Activated CD8-positive, alpha-beta memory T cell treated with anti-CD3 and anti-CD28 coated beads, Interleukin-2, amount 50 U/mL, for 48 hours (primary cell): ENCODE data around the gene MAG.

Experiments used
- DNase-seq: peaks from one replicate; pipeline ENCODE4 v3.0.0-alpha.2; 2020

MAG gene

DNA sequence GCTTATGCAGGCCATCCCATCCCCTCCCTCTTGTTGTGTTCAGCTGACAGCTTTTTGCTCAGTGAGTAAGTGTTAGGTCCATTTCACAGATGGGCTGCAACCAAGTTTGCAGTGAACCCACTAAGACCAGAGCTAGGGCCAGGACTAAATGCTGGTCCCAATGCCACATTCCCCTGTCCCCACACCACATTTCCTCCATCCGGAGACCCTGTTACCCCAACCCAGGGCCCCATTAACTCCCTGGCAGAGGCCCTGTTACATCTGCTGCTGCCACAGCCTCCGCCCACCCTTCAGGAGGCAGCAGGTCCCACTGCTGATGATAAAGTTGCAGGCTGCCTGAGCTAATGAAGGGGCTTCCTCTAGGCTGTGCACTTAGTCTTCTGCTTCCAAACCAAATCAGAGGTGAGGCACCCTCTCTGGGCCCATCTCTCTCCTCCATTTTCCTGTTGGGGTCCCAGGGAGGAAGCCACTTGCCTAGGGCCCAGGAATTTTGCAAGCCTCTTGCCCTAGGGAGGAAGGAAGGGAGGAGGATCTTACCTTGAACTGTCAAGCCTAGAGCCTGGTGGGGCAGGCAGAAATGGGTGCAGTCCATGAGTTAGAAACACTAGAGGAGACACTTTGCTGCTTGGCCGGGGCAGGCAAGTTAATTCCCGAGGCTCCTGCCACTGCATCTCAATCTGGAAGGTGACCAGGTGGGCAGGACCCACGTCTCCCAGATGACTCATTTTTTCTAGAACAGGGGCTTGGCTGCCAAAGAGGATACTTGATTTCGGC lies 26.6 kb upstream of the MAG start:
- peak; percentile 55 for DNase-seq

DNA sequence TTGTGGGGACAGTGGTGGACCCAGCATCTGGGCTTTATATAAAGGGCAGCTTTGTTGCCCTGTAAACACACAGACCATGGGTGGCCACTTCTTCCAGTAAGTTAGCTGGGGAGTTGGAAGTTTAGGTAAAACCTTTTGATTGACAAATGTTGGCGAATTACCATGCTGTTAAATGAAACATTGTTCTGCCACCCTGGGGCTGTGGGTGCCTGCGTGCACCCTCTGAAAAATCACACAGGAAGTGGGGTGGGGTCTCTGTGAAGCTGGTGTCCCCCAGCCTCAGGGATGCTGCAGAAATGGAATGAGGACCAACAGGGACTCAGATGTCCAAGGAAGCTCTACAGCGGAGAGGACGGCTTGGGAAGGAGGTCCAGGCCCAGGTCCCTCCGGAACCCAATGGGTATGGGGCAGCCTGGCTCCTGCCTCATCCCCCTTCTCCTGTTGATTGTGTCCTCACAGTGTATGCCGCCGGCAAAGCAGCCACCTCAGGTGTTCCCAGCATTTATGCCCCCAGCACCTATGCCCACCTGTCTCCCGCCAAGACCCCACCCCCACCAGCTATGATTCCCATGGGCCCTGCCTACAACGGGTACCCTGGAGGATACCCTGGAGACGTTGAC lies 26.0 kb upstream of the MAG start:
- peak; percentile 55 for DNase-seq

DNA sequence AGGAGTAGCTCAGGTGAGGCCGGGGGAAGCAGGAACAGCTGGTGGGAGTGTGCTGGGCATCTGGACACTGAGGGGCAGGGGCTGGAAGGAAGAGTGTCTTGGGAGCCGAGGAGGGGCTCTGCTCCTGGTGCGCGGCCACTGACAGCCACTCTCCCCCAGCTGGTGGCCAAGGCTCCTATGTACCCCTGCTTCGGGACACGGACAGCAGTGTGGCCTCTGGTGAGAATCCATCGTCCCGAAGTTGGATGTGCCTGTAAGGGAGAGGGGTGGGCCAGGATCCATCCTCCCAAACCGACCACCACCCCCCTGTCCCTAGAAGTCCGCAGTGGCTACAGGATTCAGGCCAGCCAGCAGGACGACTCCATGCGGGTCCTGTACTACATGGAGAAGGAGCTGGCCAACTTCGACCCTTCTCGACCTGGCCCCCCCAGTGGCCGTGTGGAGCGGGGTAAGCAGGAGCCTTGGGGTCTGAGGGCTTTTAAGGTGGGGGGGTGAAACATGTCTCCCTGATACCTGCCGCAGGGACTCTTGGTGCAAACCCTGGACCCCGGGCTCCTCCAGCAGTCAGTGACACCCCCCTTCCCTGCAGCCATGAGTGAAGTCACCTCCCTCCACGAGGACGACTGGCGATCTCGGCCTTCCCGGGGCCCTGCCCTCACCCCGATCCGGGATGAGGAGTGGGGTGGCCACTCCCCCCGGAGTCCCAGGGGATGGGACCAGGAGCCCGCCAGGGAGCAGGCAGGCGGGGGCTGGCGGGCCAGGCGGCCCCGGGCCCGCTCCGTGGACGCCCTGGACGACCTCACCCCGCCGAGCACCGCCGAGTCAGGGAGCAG lies 25.2 kb upstream of the MAG start:
- no peak for DNase-seq

DNA sequence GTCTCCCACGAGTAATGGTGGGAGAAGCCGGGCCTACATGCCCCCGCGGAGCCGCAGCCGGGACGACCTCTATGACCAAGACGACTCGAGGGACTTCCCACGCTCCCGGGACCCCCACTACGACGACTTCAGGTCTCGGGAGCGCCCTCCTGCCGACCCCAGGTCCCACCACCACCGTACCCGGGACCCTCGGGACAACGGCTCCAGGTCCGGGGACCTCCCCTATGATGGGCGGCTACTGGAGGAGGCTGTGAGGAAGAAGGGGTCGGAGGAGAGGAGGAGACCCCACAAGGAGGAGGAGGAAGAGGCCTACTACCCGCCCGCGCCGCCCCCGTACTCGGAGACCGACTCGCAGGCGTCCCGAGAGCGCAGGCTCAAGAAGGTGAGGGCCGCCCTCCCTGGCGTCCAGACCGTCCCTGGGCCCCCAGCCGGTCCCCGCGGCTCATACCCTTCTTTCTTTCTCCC lies 24.6 kb upstream of the MAG start:
- DNase-seq, result peak; percentile 77

DNA sequence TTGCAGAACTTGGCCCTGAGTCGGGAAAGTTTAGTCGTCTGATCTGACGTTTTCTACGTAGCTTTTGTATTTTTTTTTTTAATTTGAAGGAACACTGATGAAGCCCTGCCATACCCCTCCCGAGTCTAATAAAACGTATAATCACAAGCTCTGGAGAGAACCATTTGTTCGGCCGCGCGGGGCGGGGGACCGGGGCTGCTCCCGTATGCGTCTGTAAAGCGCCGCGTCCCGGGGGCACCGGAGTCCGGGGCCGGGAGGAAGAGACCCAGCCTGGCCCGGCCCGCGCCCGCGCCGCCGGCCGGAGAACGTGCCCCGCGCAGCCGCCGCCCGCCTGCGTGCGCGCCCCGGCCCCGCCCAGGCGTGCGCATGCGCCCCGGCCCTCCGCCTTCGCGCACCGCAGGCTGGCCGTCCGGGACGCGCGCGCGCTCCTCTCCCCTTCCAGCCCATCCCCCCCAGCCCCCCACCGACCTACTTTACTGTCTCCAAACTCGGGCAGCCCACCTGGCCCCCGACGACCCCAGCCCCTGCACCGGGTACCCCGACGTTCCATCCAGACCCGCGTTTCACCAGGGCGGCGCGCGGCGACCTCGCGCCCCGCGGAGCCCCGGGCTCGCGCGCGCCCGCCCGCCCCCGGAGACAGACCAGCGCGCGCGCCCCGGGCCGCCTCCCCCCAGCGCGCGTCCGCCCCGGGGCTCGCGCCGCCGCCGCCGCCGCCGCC lies 24.0 kb upstream of the MAG start:
- DNase-seq, result peak; percentile 89

DNA sequence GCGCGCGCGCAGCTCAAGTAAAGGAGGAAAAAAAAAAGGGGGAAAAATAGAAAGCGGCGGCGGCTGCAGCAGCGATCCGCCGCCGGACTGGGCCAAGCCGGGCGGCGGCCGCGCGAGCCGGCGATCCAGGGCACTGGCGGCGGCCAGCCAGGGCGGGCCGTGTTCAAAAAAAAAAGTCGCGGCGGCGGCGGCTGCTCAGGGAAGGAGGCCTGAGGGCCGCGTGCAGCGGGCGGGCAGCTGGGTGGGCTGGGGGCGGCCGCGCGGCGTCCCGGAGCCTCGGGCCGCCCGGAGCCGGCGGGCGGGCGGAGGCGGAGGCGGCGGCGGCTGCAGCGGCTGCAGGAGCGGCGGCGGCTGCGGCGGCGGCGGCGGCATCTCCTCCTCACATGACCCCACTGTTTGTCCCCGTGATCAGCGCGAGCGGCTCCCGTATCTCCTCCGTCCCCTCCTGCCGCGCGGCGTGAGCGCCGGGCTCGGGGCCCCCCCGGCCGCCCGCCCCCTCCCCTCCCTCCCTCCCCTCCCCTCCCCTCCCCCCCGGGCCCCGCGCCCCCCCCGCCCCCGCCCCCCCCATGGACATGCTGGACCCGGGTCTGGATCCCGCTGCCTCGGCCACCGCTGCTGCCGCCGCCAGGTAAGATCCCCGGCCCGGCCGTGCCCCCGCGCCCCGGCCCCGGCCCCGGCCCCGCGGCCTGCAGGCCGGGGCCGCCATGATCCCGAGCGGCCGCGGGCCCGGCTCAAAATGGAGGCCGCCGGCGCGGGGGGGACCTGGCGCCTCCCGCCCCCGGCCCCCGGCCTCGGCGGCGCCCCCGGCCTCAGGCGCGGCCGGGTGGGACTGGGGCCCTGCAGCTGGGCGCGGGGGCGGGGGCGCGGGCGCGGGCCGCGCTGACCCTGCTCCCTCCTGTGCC lies 23.2 kb upstream of the MAG start, which contains the start of gene USF2:
Gene USF2 (plus strand): TSS at position 427 of the 902 bp plus-strand sequence. CDS start 140 bp downstream, at position 567.
- peak; percentile 81 for DNase-seq

DNA sequence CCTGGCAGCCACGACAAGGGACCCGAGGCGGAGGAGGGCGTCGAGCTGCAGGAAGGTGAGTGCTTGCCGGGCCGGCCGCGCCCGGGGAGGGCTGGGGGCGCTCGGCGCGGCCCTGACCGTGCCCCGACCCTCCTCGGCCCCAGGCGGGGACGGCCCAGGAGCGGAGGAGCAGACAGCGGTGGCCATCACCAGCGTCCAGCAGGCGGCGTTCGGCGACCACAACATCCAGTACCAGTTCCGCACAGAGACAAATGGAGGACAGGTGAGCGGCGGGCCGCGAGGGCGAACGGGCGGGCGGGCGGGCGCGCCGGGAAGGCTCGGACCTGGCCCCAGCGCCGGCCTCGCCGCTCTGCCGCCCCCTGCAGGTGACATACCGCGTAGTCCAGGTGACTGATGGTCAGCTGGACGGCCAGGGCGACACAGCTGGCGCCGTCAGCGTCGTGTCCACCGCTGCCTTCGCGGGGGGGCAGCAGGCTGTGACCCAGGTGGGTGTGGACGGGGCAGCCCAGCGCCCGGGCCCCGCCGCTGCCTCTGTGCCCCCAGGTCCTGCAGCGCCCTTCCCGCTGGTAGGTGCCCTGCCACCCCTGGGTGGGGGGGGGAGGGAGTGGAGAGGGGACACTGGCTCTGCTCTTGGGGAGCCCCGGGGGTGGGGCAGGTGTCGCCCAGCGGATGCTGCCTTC lies 22.4 kb upstream of the MAG start:
- DNase-seq, result peak; percentile 89

DNA sequence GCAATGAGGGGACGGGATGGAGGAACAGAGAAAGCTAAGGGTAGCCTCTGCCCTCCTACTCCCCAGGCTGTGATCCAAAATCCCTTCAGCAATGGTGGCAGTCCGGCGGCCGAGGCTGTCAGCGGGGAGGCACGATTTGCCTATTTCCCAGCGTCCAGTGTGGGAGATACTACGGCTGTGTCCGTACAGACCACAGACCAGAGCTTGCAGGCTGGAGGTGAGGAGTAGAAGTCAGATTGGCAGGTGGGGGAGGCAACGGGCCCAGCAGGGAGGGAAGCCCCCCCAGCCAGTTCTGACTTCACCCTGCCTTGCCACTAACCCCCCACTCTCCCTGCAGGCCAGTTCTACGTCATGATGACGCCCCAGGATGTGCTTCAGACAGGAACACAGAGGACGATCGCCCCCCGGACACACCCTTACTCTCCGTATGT lies 21.6 kb upstream of the MAG start:
- no peak for DNase-seq

DNA sequence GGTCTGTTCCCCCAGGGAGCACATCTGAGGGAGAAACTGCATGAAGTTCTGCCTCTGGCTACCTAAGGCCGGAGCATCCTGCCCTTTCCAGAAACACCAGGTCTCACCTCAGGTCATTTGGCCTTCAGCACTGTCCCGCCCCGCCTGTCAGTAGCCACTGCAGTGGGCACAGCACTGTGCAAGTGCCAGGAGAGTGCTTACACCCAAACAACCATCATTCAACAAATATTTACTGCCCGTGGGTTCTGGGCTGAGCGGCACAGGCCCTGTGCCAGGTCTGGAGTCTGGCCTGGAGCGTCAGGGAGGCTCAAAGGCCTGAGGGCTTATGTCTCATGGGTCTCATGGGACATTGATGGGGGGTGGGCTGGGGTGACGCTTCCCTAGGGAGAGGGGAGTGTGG lies 20.4 kb upstream of the MAG start:
- no peak for DNase-seq

DNA sequence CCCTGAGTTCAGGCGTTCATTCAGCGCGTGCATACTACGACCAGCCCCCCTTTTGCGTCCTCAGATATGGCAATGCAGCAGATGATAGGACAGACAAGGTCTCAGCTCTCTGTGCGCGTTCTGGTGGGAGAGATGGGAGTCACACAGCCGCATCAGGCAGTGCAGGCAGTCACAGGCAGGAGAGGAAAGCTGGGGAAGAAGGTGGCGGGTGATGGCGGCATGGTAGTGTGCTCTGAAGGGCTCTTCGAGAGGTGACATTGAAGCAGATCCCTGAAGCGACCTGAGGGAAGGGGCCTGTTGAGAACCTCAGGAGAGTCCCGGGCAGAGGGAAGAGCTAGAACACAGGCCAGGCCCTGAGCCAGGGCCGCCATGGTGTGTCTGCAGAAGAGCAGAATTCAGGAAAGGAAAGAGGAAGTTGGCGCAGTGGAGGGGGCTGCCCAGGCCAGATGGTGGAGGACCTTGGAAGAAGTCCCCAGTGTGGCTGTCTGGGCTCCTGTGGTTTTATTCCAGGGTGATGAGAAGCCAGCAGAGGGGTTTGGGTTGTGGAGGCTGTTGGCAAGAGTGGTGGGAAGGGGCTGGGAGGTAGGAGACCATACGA lies 19.7 kb upstream of the MAG start:
- DNase-seq, result no peak

DNA sequence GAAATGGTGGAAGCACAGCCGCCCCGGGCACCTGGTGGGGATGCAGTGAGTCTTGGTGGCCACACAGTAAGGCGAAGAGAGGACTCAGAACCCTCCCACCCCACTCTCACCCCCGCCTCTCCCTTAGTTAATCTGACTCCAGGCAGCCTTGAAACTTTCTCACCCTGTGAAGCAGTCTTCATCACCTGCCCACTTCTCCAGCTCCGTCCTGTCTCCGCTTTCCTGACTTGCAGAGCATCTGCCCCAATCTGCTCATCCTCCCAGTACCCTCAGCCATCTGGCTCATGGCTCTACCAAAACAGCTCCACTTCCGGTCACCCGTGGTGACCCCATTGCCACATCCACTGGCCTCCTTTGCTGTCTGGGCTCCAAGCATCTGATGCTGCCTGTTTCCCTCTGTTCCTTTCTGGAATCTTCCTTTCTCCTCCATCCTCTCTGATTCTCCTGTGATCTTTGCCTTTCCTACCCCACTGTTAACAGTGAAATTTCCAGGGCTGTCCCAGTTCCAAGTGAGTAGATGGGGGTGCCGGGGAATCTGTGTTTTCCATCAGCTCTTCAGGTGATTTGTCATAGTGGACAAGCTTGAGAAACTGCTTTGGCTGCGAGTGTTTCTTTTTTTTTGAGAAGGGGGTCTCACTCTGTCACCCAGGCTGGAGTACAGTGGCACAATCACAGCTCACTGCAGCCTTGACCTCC lies 18.9 kb upstream of the MAG start:
- DNase-seq, result no peak

DNA sequence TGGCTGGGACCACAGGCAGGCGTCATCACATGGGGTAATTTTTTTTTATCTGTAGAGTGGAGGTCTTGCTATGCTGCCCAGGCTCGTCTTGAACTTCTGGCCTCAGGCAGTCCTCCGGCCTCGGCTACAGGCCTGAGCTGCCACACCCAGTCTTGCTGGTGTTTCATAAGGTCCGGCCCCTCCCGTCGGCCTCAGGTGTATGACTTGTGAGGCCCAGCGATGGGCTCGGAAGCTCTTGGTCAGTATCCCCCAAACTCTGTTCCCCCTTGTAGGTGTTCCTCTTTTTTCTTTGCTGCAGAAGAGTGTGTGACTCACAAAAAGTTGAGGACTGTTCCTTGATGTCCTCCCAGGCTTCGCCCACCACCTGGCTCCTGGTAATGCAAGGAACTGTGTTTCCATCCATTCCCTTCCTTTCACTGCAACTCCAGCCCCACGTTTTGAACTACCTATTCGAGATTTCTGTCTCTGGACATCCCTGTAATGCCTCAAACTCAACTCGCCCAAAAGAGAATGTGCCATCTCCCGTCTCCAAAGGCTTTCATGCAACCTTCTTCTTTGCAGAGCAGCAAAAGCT lies 18.2 kb upstream of the MAG start:
- no peak for DNase-seq

DNA sequence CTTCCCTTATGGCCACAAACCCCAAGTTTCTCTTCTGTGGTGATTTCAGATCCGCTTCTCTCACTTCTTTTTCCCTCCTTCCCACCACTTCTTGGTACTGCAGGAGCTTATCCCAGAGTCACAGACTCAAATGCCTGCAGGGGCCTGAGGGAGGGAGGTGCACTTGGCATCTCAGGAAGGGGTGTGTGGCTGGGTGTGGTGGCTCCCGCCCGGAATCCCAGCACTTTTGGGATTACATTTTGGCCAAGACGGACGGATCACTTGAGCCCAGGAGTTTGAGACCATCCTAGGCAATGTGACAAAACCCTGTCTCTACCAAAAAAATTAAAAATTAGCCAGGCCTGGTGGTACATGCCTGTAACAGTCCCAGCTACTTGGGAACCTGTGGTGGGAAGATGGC lies 17.6 kb upstream of the MAG start:
- DNase-seq, result no peak

DNA sequence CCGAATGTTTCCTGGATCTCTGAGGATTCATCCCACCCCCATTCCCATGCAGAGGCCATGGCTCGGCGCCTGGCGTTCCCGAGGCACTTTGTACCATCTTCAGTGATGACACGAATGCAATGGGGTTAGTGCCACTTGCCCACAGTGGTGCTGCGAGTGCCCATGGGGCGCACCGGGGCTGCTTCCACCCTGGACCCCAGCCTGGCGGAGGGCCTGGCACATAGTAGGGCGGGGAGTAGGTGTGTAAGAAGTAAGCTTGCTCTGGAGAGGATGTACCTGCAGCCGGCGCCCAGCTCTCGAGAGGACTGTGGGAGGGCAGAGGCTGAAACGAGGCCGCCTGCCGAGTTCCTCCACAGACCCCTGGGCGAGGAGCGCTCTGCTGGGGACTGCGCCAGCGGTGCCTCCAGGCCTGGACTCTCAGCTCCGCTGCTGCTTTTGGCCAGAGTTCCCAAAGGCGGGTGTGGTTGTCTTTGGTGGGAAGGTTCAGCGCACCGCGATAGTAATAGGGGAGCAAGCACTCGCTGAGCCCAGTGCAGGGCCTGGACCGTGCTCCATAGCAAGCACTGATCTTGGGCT lies 15.2 kb upstream of the MAG start:
- DNase-seq, result no peak

DNA sequence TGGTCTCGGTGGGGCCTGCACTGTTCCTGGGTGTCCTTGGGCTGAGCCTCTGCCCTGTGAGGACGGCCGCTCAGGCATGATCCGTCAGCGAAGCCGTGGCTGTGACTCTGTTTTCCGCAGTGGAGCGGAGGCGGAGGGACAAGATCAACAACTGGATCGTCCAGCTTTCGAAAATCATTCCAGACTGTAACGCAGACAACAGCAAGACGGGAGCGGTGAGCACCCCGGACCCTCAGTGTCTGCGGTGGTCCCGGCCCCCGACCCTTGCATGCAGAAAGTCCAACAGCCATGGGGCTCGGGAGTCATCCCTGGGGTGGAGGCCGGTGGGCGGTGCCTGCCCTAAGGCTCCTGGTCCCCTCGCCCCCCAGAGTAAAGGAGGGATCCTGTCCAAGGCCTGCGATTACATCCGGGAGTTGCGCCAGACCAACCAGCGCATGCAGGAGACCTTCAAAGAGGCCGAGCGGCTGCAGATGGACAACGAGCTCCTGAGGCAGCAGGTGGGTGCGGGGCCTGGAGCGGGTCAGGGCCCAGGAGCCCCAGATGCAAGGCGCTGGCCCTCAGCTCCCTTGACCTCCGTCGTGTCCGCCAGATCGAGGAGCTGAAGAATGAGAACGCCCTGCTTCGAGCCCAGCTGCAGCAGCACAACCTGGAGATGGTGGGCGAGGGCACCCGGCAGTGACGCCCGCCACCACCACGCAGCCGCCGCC lies 13.2 kb upstream of the MAG start:
- no peak for DNase-seq

DNA sequence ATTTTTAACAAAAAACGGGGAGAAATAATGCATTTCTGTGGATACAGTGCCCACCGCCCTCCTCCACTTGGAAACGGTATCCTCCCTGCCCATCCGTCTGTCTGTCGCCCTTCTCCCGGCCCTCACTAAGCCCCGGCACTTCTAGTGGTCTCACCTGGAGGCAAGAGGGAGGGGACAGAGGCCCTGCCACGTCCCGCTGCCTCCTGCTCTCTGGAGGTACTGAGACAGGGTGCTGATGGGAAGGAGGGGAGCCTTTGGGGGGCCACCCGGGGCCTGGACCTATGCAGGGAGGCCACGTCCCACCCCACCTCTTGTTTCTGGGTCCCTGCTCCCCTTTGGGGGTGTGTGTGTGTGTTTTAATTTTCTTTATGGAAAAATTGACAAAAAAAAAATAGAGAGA lies 12.6 kb upstream of the MAG start:
- DNase-seq, result no peak

DNA sequence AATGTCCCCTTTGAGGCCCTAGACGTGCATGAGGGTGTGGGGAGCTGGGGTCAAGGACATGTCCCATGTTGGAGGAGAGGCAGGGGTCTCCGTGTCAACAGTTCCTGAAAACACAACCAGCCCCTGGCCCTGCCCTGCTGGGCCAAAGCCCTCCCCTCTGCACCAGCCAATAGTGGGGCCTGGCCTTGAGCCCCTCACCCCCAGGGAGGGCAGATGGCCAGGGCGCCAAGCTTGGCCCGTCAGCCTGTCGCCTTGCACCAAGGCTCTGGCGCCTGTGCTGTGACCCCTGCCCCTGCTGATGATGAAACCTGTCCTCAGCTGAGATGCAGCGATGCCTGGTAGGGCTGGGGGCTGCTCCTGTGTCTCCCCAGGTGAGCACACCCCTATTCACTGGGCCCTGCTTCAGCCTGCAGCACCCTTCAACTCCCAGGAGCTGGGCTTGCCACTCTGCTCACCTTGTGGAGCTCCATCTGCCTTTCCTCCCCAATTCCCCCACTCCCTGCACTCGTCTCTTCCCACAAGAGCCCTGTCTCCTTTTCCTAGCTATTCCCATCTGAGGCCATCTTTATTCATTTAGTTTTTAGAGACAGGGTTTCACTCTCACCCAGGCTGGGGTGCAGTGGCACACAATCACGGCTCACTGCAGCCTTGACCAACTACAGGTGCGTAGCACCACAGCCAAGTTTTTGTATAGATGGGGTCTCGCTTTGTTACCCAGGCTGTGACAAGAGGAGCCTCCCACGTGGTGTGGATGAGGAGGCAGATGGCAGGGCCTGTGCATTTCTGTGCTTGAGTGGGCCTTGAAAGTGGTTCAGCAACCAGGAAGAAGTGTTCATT lies 11.8 kb upstream of the MAG start:
- no peak for DNase-seq

DNA sequence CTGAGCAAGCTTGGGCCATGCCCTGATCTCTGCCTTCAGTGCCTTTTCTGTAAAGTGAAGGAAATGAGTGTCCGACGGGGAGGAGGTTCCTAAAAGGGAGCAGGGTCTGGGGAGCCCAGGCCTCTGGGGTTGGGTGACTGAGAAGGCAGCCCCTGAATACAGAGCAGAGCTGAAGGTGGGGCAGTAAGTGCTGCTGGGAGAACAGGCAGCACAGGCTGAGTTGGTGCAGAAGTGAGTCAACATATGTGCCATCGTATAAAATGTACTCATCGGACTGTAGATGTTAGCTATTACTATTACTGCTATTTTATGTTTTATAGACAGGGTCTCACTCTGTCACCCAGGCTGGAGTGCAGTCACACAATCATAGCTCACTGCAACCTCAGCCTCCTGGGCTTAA lies 10.7 kb upstream of the MAG start:
- DNase-seq, result no peak
